Tibial nerve (tissue), 4 donors: ENCODE data around the gene ZNF613.
A peak's percentile ranks its signal among the peaks of the same experiment; 100 is the strongest.

Experiments
- EP300 ChIP-seq, 2 donors: sonication (generic); formaldehyde crosslinking; IDR thresholded peaks; one replicate each; pipeline ENCODE4 v1.6.1; 2017; ENCODE audit warnings: antibody characterized with exemption in 2 of 2, mild to moderate bottlenecking in 1 of 2
- POLR2A ChIP-seq, 2 donors: fragments of 450-650 bp; IDR thresholded peaks; one replicate each; pipeline ENCODE4 v1.6.1; 2017; ENCODE audit warnings: antibody characterized with exemption in 2 of 2, mild to moderate bottlenecking in 2 of 2, moderate library complexity in 2 of 2
- TF ChIP-seq, protein P1 (sequence below), 5 experiments: fragments of 200-600 bp in 3 of 5; fragments of 450-650 bp in 2 of 5; sonication (generic) in 3 of 5; IDR thresholded peaks; one replicate each; pipeline ENCODE4 v1.5.1; 2016 to 2019; ENCODE audit warnings: antibody characterized with exemption in 5 of 5, mild to moderate bottlenecking in 3 of 5, moderate library complexity in 2 of 5

DNA sequence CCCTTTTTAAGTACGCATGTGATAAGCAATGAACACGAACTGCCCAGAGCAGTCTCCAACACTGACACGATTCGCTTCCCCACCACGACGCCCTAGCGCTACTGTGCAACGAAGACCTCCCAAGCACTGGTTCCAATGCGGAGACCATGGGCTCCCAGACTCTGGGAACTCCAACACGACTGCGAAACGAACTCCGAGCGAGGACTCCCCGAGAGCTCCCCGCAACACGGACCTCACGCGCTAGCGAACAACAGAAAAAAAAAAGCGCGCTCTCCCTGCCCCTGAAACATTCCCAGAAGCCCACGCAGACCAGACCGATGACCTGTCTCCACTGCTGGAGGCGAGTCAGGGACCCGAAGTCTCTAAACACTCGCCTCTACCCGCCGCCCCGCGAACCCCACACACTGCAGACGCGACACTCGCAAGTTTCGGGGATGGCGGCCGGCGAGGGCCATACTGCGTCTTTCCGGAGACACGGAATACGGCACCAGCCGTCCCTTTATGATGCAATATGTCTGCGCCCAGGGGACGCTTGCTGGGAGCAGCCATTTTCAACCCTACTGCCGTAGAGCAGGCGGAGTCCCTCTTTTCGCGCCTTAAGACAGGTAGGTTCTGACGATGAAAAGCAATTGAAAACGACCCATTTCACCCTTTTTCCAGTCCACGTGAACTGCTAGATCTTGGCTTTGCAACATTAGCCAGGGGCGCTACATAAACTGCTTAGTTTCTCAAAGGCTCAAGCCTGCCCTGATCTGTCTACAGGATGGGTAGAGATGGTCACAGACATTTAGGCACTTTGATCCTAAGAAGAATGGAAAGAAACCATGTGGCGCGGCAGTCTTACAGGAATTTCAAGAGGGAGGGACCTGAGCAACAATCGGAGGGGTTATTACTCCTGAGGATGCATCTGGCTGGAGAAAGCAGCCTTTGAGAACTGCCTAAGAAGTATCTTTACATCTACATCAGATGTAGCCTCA is 39.5 kb upstream of the ZNF613 start, which contains the start of gene ZNF577:
- TF ChIP-seq, protein P1, sequence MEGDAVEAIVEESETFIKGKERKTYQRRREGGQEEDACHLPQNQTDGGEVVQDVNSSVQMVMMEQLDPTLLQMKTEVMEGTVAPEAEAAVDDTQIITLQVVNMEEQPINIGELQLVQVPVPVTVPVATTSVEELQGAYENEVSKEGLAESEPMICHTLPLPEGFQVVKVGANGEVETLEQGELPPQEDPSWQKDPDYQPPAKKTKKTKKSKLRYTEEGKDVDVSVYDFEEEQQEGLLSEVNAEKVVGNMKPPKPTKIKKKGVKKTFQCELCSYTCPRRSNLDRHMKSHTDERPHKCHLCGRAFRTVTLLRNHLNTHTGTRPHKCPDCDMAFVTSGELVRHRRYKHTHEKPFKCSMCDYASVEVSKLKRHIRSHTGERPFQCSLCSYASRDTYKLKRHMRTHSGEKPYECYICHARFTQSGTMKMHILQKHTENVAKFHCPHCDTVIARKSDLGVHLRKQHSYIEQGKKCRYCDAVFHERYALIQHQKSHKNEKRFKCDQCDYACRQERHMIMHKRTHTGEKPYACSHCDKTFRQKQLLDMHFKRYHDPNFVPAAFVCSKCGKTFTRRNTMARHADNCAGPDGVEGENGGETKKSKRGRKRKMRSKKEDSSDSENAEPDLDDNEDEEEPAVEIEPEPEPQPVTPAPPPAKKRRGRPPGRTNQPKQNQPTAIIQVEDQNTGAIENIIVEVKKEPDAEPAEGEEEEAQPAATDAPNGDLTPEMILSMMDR (IDR thresholded peaks at IDR 0.05) = peak in 1 of 5 experiments; percentile 28
- TF ChIP-seq EP300 (IDR thresholded peaks at IDR 0.05) (peak; percentile 75 to 95), POLR2A (IDR thresholded peaks at IDR 0.05) (peak in 1 of 2 donors; percentile 30)
